HG03066 (cell line): ENCODE measurements around the gene OTOG.
A peak's percentile ranks its signal among the peaks of the same experiment; 100 is the strongest.

ENCODE experiments used
- ATAC-seq: cut with Tn5 transposase; IDR thresholded peaks from one replicate; pipeline ENCODE4 v1.9.1; 2021; ENCODE audit warnings: low read depth; ENCODE audit not compliant: unreplicated experiment

Gene OTOG, protein sequence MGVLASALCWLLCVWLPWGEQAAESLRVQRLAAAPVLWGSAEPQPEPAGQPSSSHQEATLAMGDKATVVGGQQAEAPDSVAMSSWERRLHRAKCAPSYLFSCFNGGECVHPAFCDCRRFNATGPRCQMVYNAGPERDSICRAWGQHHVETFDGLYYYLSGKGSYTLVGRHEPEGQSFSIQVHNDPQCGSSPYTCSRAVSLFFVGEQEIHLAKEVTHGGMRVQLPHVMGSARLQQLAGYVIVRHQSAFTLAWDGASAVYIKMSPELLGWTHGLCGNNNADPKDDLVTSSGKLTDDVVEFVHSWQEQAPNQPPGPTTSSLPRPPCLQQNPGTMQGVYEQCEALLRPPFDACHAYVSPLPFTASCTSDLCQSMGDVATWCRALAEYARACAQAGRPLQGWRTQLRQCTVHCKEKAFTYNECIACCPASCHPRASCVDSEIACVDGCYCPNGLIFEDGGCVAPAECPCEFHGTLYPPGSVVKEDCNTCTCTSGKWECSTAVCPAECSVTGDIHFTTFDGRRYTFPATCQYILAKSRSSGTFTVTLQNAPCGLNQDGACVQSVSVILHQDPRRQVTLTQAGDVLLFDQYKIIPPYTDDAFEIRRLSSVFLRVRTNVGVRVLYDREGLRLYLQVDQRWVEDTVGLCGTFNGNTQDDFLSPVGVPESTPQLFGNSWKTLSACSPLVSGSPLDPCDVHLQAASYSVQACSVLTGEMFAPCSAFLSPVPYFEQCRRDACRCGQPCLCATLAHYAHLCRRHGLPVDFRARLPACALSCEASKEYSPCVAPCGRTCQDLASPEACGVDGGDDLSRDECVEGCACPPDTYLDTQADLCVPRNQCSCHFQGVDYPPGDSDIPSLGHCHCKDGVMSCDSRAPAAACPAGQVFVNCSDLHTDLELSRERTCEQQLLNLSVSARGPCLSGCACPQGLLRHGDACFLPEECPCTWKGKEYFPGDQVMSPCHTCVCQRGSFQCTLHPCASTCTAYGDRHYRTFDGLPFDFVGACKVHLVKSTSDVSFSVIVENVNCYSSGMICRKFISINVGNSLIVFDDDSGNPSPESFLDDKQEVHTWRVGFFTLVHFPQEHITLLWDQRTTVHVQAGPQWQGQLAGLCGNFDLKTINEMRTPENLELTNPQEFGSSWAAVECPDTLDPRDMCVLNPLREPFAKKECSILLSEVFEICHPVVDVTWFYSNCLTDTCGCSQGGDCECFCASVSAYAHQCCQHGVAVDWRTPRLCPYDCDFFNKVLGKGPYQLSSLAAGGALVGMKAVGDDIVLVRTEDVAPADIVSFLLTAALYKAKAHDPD (N-terminal part only)

DNA sequence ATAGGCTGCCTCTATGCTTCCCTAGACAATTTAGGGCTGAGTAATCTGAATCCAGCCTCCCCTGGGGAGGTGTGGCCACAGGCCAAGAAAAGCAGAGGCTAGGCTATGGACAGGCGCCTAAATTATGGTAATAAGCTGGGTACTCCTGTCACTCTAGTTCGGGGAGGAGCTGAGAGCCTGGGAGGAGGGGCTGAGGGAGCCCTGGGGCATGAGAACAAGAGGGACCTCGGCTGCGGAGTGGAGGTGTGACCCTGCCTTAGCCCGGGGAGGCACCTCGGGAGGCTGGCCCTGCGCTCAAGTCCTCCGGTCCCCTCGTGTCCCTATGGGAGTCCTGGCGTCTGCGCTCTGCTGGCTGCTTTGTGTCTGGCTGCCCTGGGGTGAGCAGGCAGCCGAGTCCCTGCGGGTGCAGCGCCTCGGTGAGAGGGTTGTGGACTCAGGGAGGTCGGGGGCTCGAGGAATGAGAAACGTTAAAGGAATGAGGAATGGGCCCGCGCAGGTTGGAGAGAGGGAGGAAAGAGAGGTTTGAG, at the start of gene OTOG:
Gene OTOG, plus strand, starts transcription at position 209 of the 527 bp plus-strand sequence. Its CDS starts 114 bp downstream, at position 323.
- no peak for ATAC-seq

GRCh38 chr11:17498058-17498457, 49.0 kb upstream of the OTOG start:
- no peak for ATAC-seq

- ATAC-seq, result no peak
Measured at GRCh38 chr11:17498475-17498874, 48.6 kb upstream of the OTOG start.

- ATAC-seq, result no peak
Measured at GRCh38 chr11:17500673-17501072, 46.4 kb upstream of the OTOG start.

DNA sequence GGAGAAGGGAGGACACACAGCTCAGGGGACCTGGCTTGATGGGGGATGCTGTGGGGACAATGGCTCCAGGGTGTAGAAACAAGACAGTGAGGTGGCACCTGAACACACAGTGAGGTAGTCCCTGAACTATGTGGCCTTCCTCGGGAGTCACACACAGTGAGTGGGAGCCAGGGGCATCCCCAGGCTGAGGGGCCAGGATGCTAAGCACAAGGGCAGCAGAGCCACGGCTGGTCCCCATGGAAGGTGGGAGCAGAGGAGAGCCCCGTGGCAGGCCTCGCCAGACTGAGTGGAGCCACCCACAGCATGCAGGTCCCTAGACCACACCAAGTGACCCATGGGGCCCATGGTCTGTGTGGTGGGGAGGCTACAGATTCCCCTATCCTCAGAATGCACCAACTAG, 44.4 kb upstream of the OTOG start:
- ATAC-seq, result no peak

- no peak for ATAC-seq
Measured at GRCh38 chr11:17504330-17505107, 42.5 kb upstream of the OTOG start.

GRCh38 chr11:17505146-17505545, 41.9 kb upstream of the OTOG start:
- ATAC-seq, result no peak

DNA sequence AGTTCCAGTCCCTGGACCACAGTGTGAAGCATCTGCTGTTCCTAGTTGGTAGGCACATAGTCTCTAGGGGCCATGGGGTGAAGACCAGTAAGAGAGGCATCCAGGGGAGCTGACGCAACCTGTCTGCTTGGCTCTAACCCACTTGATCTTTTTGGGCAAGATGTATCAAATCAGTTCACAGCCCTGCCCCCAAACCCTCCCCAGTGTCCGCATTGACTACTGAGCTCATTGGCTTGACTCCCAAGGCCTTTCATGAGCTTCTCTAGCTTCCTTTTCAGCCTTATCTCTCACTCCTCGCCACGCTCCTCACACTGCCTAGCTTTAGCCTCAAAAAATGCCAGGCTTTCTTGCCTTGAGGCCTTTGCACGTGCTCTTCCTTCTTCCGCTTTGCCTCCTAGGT, 40.7 kb upstream of the OTOG start:
- ATAC-seq, result no peak

DNA sequence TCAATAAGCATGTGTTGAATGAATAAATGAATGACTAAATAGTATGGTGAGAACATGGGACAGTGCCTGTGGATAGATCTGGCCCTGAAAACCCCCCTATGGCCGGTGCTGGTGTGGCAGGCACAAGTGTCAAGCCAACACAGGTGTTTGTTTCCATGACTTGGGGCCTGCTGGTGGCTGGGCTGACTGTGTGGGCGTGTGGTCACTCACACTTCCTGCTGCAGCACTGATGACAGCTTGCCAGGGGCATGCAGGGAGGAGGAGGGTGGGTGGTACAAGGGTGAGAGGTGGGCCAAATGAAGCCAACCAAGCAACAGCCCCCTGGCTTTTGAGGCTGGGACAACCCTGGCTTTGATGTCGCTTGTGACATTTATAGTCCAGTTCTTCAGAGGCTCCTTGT, 40.1 kb upstream of the OTOG start:
- peak; percentile 61 for ATAC-seq

DNA sequence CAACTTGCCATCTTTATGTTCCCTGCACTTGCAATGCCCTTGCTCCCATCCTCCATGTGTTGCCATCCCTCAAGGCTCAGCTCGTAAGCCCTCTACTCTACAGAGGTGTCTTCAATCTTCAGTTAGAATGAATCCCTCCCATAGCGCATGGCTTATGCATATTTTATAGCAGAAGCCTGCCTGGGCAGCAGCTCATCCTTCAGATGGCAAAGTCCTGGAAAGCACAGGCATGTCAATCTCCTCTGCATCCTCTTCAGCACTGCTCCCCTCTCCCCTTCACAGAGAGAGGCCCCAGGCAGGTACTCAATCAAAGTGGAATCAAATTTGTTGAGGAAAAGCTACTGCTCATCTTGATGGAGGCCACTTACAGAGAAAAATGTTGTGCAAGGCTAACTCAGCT, 39.3 kb upstream of the OTOG start:
- ATAC-seq, result no peak

GRCh38 chr11:17508306-17508705, 38.8 kb upstream of the OTOG start:
- no peak for ATAC-seq

DNA sequence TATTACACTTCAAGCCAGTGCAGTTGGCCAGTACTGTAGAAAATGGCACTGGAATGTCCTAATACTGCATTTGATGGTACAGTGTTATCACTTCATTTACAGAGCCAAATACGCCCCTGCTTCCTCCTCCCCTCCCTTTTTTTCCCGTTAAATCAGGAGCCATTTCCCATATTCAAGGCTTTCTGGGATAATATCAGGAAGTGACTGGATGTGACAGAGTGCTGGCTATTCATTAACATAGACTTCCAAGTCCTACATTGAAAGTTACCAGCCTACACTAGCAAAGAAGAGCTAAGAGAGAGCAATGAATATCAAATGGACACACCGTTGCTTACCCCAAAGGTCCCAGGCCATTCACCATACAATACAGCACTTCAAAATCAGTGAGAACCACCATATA, 38.3 kb upstream of the OTOG start:
- no peak for ATAC-seq

DNA sequence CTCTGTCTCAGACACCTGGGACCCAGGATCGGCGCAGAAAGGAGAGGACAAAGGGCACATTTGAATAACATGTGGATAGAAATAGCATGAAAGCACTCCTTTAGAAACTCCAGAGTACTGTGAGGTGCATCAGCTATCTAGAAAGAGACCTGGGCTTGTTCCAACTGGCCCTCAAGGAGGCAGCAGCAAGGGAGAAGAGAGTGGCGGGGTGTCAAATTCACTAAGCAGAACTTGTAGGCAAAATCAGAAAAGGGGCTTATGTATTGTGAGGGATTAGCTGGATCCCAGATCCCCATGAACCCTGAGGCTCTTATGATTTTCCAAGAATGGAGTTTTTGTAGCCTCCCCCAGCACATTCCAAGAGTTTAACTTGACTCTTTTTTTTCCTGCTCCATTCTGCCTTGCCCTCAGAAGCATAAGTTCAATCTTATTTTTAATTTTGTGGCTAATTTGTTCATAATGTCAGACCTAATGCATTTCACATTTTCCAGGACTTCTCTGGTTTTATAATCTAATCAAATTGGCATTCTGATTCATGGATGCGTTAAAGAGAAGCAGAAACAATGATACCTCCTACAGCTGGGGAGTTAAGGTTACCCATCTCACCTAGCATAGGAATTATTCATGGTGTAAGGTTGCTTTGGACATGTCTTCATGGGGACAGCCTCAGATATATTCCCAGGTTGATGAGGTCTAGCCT, 36.4 kb upstream of the OTOG start:
- ATAC-seq, result no peak

DNA sequence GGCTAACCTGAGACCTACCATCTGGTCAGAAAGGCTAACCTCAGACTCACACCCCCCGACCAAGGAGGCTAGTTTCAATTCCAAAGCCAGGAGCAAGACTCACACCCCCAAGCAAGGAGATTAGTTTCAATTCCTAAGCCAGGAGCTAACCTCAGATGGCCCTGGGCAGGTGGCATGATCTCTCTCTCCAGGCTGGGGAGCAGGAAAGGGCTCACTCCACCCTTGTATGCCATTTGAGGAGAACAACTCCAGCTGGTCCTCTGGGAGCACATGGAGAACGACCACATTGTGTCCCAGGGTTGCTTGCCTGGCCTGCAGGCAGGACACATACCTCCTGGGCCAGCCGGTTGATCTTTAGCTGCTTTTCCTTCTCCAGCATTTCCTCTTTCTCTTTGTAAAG, 35.5 kb upstream of the OTOG start:
- ATAC-seq, result no peak

- no peak for ATAC-seq
Measured at GRCh38 chr11:17512101-17512500, 35.0 kb upstream of the OTOG start.

GRCh38 chr11:17513853-17514252, 33.2 kb upstream of the OTOG start:
- ATAC-seq, result no peak

- no peak for ATAC-seq
Measured at GRCh38 chr11:17514476-17514875, 32.6 kb upstream of the OTOG start.

DNA sequence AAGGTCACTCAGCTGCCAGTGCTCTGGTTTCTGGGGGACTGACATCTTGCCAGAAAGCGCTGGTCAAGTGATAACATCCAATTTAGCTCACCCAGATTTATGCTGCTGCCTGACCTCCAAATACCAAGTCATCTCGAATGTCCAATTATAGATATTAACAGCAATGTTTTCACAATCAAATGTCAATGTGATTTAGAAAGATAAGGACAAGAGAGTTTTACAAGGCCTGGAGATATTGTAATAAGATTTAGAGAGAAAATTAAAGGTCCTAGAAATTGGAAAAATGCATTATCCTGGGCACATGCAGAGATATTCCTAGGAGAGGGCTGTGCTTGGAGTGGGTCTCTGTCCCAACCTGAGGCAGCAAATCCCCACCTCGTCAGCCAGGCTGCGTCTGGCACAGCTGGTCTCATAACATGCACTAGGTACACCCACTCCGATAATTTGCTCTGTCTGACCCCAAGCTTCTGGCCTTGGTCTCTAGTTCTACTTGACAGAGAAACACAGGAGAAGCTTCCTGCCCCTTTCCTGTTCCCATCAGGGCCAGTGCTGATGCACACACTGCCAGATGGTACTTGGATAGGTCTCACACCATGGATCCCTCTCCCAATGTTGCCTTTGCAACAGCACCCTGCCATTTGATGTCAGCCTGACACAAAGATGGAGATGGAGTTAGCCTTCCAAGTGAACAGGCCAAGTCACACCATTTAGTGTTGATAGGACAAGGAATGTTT, 31.4 kb upstream of the OTOG start:
- no peak for ATAC-seq
